ENCODE results near the gene RNF31.

GRCh38 chr14:24130380-24130716, 16.9 kb upstream of the RNF31 start, which contains the start of gene FITM1:
- TF ChIP-seq CTCF (IDR thresholded peaks at IDR 0.05) (no peak), EP300 (IDR thresholded peaks at IDR 0.05) (no peak)
